ENCODE results near the gene PIP4K2B.

The PIP4K2B gene

GRCh38 chr17:38743556-38744171 lies 55.7 kb downstream of the PIP4K2B start:
- no peak for FAIRE-seq

DNA sequence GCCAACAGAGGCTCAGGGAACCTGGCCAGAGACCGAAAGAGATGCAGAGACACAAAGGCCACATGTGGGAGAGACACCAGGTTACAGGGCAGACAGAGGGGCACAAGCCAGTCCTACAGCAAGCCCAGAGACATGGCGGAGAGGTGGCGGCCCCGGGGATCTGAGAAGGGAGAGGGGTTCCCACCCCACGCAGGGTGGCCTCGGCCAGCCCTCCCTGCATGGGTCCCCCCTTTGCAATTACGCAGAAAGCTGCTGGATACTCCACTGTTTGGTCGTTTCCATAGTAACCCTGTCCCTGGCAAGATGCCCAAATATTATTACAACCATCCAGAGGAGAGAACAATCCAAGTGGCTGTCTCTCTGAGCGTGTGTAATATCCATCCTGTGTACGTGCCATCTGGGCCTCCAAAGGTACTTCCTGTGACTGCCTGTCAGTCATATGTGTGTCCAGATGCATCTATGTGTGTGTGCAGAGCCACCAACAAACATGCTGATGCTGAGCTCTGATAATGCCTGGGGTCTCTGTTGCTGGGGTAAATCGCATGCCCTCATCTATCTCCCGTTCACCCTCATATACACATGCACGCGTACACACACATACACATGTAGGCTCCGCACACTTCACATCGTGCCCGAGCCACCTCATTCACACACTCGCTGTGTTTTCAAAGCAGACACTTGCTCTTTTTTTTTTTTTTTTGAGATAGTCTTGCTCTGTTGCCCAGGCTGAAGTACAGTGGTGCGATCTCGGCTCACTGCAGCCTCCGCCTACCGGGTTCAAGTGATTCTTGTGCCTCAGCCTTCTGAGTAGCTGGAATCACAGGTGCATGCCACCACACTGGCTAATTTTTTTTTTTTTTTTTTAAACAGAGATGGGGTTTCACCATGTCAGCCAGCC lies 56.7 kb downstream of the PIP4K2B start:
- no peak for FAIRE-seq

GRCh38 chr17:38741921-38742410 lies 57.4 kb downstream of the PIP4K2B start:
- FAIRE-seq = no peak

- FAIRE-seq = no peak
Measured at GRCh38 chr17:38741461-38741860, 57.9 kb downstream of the PIP4K2B start.

GRCh38 chr17:38740806-38741205 lies 58.5 kb downstream of the PIP4K2B start:
- no peak for FAIRE-seq

GRCh38 chr17:38740044-38740443 lies 59.3 kb downstream of the PIP4K2B start:
- no peak for FAIRE-seq

DNA sequence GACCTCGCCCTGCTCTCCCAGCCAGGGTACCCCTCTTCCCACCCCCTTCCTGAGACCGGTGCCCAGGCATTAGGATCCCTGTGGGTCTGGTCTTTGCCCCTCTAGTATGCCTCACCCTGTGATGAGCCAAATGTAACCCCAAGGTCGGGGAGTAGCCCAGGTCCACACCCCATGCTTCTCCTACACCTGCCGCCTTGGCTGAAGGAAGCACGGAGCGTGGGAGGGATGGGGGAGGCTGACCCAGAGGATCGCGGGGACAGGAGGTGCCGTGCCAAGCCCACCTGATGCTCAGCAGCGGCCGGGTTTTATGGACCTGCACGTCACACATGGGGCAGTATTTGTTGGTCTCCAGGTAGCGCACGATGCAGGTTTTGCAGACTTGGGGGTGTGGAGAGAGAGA lies 60.1 kb downstream of the PIP4K2B start:
- FAIRE-seq = no peak

DNA sequence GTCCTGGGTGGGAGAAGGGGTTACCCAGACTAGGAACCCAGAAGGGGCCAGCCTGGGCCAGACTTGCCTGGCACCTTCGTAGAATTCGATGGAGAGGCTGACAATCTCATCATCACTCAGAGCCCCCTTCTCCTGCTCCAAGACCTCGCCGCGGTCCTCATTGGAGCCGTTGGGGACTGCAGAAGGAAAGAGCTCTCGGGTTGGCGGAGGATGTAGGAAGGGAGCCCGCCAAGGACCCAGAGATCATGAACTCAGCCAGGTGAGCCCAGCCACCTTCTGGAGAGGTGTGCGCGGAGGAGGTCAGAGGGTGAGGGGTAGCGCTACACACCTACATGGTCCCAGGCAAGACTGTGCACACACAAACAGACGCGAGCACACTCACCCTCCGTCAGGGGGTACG lies 60.7 kb downstream of the PIP4K2B start:
- no peak for FAIRE-seq

GRCh38 chr17:38738007-38738662 lies 61.2 kb downstream of the PIP4K2B start:
- FAIRE-seq = no peak

- no peak for FAIRE-seq
Measured at GRCh38 chr17:38735161-38735997, 64.0 kb downstream of the PIP4K2B start.

- no peak for FAIRE-seq
Measured at GRCh38 chr17:38733982-38734973, 65.1 kb downstream of the PIP4K2B start.

DNA sequence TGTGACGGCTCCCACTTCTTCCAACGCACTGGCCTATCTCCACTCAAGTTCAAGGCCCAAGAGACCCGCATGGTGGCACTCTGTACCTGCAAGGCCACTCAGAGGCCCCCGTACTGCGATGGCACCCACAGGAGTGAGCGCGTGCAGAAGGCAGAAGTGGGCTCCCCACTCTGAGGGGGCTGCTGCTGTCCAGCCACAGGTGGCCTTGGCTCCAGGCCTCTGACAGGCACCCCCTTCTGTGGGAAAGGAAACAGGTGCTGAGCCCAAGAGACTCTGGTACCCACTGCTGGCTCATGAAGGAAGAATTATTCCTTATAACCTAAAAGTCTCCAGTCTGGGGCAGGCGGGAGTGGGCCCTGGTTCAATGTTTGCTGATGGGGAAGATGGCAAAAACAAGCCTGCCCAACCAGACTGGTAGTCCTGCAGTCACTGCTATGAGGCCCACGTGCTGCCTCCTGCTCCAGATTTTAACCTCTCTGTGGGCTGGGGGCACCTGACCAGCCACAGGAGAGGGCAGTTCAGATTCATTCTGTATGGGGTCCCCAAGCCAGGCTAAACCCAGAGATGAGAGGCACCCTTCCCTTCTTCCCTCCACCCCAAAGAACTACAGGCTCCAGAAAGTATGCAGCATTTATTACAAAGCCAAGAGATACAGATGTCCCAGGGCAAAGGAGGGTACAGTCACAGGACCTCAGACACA lies 65.9 kb downstream of the PIP4K2B start:
- FAIRE-seq = no peak

DNA sequence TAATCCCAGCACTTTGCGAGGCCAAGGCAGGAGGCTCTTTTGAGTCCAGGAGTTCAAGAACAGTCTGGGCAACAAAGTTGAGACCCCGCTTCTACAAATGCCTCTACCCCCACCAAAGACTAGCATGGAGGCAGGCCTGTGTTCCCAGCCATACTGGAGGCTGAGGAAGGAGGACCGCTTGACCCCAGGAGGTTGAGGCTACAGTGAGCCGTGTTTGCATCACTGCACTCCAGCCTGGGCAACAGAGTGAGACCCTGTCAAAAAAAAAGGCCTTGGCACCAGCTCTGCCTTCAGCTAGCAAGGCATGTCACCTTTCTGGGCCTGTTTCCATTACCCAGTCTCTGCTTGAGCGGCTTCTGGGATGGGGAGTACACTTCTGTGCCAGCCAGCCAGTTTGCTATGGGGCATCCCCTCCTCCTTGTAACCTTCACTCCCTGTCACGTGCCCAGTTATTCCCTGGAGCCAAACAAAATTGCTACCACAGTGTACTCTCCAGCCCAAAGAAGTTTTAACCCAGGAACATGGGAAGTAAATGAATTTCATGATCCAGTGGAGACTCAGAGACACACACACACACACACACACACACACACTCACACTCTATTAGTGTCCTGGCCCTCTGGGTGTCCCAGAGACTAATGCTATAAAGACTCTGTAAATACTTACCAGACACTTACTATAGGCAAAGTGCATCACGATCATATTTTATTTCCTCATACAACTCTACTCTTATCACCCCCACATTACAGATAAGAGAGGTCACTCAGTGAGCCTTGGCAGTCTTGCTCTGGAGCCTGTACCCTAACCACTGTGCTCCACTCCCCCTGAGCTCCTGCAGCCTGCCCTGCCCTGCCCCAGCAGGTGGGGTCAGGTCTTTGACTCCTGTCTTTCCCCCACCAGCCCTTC lies 66.7 kb downstream of the PIP4K2B start:
- no peak for FAIRE-seq

DNA sequence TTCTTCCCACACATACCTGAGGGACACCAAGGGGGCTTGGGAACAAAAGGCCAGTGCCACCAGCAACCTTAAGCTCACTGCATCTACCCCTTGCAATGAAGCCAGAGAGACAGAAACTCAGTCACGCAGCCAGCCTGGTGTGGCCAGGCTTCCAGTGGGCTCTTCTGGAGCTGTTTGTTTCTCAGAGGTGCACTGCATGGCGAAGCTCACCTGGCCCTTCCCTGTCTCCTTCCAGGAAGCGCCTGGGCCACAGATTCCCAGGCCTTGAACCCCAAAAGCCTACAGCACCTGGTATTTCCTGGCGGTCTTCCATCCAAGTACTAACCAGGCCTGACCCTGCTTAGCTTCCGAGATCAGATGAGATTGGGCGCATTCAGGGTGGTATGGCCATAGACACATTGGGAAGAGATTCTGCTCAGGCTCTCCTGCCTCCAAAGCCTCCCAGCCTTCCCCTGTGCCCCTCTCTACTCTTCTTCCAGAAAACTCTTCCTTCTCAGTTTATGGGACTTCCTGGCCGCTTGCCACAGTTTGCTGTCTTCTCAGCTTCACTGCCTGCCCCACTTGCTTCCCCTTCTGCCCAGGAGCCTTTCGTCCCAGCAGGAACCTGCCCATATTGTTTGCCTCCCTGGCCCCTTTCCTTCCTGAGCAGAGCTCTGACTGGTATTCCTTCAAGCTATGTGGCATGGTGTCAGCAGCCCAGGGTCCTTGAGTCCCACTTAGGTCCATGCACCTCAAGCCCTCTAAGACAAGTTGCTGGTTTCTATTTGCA lies 67.6 kb downstream of the PIP4K2B start:
- FAIRE-seq = no peak

GRCh38 chr17:38730526-38731379 lies 68.6 kb downstream of the PIP4K2B start:
- FAIRE-seq = no peak

DNA sequence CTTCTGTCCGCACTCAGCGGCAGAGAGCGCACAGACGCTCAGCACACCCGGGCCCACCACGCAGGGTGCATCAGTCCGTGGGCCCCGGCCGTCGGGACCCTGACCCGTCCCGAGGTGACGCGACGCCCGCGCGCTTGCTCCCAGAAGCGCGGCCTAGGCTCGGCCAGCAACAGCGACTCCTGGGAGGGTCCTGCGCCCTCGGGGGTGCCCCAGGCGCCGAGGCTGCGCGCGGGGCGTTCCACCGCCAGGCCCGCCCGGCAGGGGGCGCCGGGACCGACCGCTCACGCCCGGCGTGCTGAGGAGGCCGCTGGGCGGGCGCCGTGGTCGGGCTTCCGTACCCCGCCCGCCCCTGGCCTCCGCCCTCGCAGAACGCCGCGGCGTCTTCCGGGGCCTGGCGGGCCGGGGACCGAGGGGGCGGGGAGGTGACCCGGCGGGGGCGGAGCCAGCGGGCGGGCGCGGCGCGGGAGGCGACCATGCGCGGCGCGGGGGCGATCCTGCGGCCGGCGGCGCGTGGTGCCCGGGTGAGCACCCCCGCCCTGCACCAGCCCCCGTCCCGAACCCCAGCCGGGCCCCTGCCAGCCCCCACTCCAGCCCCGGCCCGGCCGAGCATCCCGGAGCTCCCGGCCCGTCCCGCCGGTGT lies 69.3 kb downstream of the PIP4K2B start, which contains the start of gene CISD3:
Gene CISD3, plus strand, starts transcription at position 456 of the 640 bp plus-strand sequence. Its CDS starts 18 bp downstream, at position 474.
- no peak for FAIRE-seq

- no peak for FAIRE-seq
Measured at GRCh38 chr17:38729368-38729885, 69.9 kb downstream of the PIP4K2B start.

All from G401.6 (cell line).